Astrocyte of the cerebellum (primary cell): ENCODE measurements around the gene MAG.

Source experiments
- DNase-seq: peaks from one replicate; pipeline ENCODE4 v3.0.0-alpha.2; 2011; ENCODE audit warnings: low read depth
- H3K4me3 ChIP-seq: 2 replicates; pipeline ENCODE4 v1.5.1; 2011; ENCODE audit warnings: mild to moderate bottlenecking, low read depth, low read length, moderate library complexity
- CTCF ChIP-seq: IDR thresholded peaks from 2 replicates; pipeline ENCODE4 v1.5.1; 2012; ENCODE audit warnings: low read length, low read depth, moderate library complexity, mild to moderate bottlenecking; ENCODE audit errors: missing control alignments
- in situ Hi-C: cut with HindIII; loops from 2 replicates; pipeline ENCODE4 v1.10.0; 2017; ENCODE audit warnings: low sequenced_read_pairs

The MAG gene

GRCh38 chr19:35360880-35361420 is 69.0 kb downstream of the MAG start:
- no peak overlapping the region for H3K4me3 ChIP-seq
- no peak for TF ChIP-seq CTCF
- in situ Hi-C loops = no loop called here
- no peak for DNase-seq

- no peak for TF ChIP-seq CTCF
- in situ Hi-C loops = no loop called here
Observed at GRCh38 chr19:35362261-35363000, 70.5 kb downstream of the MAG start.

GRCh38 chr19:35363001-35363590 is 71.1 kb downstream of the MAG start:
- no peak for TF ChIP-seq CTCF
- in situ Hi-C loops = no loop called here
- H3K4me3 ChIP-seq = no peak overlapping the region
- DNase-seq = no peak

More at GRCh38 chr19:35362261-35363000, 70.5 kb downstream of the MAG start:
- no peak for DNase-seq
- no peak overlapping the region for H3K4me3 ChIP-seq
